Measurements from ENCODE around the gene PCNX3. TPM values are rescaled to one million over a fixed set of nuclear protein-coding genes. Genes with fewer than 3 reads are reported as not detected.

Gene PCNX3
- total RNA-seq, 1 experiment from 2014 or later, result 74.5 TPM

DNA sequence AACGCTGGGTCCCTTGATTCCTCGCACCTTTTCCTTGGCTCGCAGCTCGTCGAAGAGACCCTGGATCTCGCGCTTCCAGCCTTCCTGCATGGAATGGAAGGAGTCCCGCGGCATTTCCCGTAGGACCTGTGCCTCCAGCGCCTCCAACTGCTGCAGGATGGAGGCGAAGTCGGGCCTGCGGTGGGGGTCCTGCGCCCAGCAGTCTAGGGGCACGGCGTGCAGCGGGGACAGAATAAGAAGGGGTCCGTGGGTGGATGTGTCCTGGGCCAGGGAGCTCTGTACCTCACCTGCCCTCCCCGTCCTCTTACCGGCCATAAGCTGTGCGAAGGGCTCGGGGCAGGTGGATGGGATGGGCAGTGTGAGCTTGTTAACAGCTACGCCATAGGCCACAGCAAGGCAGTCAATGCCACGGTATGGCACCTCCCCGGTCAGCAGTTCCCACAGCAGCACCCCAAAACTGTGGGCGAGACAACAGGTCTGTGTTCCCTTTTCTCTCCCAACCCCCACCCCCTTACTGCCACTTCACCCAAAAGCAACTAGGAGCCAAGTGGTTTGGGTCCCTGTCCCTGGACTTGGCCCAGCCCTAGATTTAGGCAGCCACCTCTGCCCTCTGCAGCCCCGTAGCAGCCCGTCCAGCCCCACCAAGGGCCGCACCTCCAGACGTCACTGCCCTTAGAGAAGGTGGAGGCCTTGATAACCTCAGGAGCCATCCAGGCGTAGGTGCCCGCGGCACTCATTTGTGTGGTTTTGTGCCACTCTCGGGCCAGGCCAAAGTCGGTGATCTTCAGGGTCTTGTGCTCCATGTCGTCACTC is 7.8 kb upstream of the PCNX3 start:
- Histone ChIP-seq H3K27ac (ENCODE audit: low read length) (no peak overlapping the region), H3K36me3 (ENCODE audit: control insufficient read depth, insufficient read depth, low read length) (peaks cover 11% of the 10 kb centered on the region; the same call in 1 of the 2 replicates), H3K9me3 (ENCODE audit: control insufficient read depth, insufficient read depth, low read depth, low read length) (no peaks in the 10 kb centered on the region), H3K27me3 (ENCODE audit: control insufficient read depth, insufficient read depth, low read length) (no peaks in the 10 kb centered on the region), H3K4me3 (ENCODE audit: low read depth in 2 of 2, low read length in 2 of 2) (no peak overlapping the region), H3K4me1 (ENCODE audit: control insufficient read depth, insufficient read depth, low read length) (peaks cover 28% of the 10 kb centered on the region)
- TF ChIP-seq, protein P1, sequence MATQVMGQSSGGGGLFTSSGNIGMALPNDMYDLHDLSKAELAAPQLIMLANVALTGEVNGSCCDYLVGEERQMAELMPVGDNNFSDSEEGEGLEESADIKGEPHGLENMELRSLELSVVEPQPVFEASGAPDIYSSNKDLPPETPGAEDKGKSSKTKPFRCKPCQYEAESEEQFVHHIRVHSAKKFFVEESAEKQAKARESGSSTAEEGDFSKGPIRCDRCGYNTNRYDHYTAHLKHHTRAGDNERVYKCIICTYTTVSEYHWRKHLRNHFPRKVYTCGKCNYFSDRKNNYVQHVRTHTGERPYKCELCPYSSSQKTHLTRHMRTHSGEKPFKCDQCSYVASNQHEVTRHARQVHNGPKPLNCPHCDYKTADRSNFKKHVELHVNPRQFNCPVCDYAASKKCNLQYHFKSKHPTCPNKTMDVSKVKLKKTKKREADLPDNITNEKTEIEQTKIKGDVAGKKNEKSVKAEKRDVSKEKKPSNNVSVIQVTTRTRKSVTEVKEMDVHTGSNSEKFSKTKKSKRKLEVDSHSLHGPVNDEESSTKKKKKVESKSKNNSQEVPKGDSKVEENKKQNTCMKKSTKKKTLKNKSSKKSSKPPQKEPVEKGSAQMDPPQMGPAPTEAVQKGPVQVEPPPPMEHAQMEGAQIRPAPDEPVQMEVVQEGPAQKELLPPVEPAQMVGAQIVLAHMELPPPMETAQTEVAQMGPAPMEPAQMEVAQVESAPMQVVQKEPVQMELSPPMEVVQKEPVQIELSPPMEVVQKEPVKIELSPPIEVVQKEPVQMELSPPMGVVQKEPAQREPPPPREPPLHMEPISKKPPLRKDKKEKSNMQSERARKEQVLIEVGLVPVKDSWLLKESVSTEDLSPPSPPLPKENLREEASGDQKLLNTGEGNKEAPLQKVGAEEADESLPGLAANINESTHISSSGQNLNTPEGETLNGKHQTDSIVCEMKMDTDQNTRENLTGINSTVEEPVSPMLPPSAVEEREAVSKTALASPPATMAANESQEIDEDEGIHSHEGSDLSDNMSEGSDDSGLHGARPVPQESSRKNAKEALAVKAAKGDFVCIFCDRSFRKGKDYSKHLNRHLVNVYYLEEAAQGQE (IDR thresholded peaks at IDR 0.05; ENCODE audit: insufficient read depth in 1 of 2, low read depth in 2 of 2, low read length in 1 of 2), result no peak
- no peak for TF ChIP-seq SIN3A (IDR thresholded peaks at IDR 0.05; ENCODE audit: borderline replicate concordance, insufficient read depth, low read depth, low read length)
- TF ChIP-seq TCF7L2 (IDR thresholded peaks at IDR 0.05; ENCODE audit: low read depth, low read length), result no peak
- no peak for TF ChIP-seq POLR2AphosphoS5 (IDR thresholded peaks at IDR 0.05; ENCODE audit: low read depth, low read length)
- TF ChIP-seq, protein P2, sequence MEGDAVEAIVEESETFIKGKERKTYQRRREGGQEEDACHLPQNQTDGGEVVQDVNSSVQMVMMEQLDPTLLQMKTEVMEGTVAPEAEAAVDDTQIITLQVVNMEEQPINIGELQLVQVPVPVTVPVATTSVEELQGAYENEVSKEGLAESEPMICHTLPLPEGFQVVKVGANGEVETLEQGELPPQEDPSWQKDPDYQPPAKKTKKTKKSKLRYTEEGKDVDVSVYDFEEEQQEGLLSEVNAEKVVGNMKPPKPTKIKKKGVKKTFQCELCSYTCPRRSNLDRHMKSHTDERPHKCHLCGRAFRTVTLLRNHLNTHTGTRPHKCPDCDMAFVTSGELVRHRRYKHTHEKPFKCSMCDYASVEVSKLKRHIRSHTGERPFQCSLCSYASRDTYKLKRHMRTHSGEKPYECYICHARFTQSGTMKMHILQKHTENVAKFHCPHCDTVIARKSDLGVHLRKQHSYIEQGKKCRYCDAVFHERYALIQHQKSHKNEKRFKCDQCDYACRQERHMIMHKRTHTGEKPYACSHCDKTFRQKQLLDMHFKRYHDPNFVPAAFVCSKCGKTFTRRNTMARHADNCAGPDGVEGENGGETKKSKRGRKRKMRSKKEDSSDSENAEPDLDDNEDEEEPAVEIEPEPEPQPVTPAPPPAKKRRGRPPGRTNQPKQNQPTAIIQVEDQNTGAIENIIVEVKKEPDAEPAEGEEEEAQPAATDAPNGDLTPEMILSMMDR (IDR thresholded peaks at IDR 0.05), result no peak
- DNase-seq (ENCODE audit: low read depth, low spot score), result no peak
- ATAC-seq, result no peak
- BruUV-seq (replicated peaks), result no TSS peak
- in situ Hi-C loops (cut with HindIII; ENCODE audit: low pct_unique_long_range_greater_than_20kb, low sequenced_read_pairs) (no loop called here), intact Hi-C loops (cut with micrococcal nuclease; ENCODE audit: unreplicated experiment) (no loop called here)
- ChIA-PET CTCF (interaction anchor here (1.1 kb wide), 1 partner anchor 14 kb away, joined by 3 read pairs; no protein-coding TSS in a partner anchor), POLR2A (interaction anchor here (0.6 kb wide), 1 partner anchor 100 kb away, joined by 11 read pairs; no protein-coding TSS in a partner anchor)

DNA sequence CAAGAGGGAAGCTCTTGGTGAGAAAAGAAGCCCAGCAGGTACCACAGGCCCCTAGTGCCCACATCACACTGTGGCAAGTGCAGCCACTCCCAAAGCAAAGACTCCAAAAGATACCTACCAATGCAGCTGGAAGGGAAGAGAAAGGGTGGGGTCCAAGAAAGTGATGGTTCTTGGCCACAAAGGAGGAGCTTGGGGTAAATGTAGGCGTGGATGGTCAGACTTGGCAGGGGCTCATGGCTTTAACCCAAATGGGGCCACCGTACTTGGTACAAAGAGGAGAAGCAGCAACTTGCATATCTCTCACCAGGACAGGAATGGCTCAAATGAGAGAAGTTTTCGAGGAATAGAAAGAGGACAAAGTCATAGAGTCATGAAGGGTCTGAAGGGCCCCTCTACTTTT is 6.3 kb upstream of the PCNX3 start:
- intact Hi-C loops (cut with micrococcal nuclease; ENCODE audit: unreplicated experiment) (no loop called here), in situ Hi-C loops (cut with HindIII; ENCODE audit: low pct_unique_long_range_greater_than_20kb, low sequenced_read_pairs) (no loop called here)
- Histone ChIP-seq H3K36me3 (ENCODE audit: control insufficient read depth, insufficient read depth, low read length) (peaks cover 10% of the 10 kb centered on the region; the same call in 1 of the 2 replicates), H3K4me3 (ENCODE audit: low read depth in 2 of 2, low read length in 2 of 2) (no peak overlapping the region), H3K9me3 (ENCODE audit: control insufficient read depth, insufficient read depth, low read depth, low read length) (no peaks in the 10 kb centered on the region), H3K4me1 (ENCODE audit: control insufficient read depth, insufficient read depth, low read length) (peaks cover 33% of the 10 kb centered on the region), H3K27ac (ENCODE audit: low read length) (no peak overlapping the region), H3K27me3 (ENCODE audit: control insufficient read depth, insufficient read depth, low read length) (no peaks in the 10 kb centered on the region)
- no peak for ATAC-seq
- no peak for TF ChIP-seq SIN3A (IDR thresholded peaks at IDR 0.05; ENCODE audit: borderline replicate concordance, insufficient read depth, low read depth, low read length)
- TF ChIP-seq, protein P1 (IDR thresholded peaks at IDR 0.05; ENCODE audit: insufficient read depth in 1 of 2, low read depth in 2 of 2, low read length in 1 of 2), result no peak
- DNase-seq (ENCODE audit: low read depth, low spot score), result no peak
- CTCF ChIA-PET, result no interaction called here
- POLR2A ChIA-PET, result no interaction called here
- BruUV-seq (replicated peaks), result no TSS peak

All from Panc1 (cell line).